OCI-LY1 (cell line): ENCODE data around the gene RCAN2.

Experiments
- CTCF ChIP-seq: fragments of 200-600 bp; sonication (generic), shearing (Covaris generic); IDR thresholded peaks from 2 replicates; pipeline ENCODE4 v1.5.1; 2017; ENCODE audit warnings: mild to moderate bottlenecking, antibody characterized with exemption, low read length, moderate library complexity, mixed read lengths
- EZH2 ChIP-seq: fragments of 200-600 bp; sonication (generic), shearing (Covaris generic); IDR thresholded peaks from 2 replicates; pipeline ENCODE4 v1.8.0; 2017; ENCODE audit warnings: borderline replicate concordance, mixed run types, mild to moderate bottlenecking, antibody characterized with exemption, low read length, moderate library complexity, mixed read lengths

GRCh38 chr6:46491201-46491627 is at the start of gene RCAN2:
- TF ChIP-seq CTCF (no peak), EZH2 (no peak)
